Hematopoietic multipotent progenitor cell treated with erythropoietin and hydrocortisone succinate and interleukin-3 and kit ligand, for 6 days (in vitro differentiated cells): ENCODE data around the gene ANKRD23.
"Not testable (repeated sequence)": the region's sequence is repeated elsewhere in the genome, so short reads cannot be mapped to it uniquely, and the experiment has no call there.

ENCODE experiments used
- DNase-seq: peaks from one replicate; pipeline ENCODE4 v3.0.0-alpha.2; 2015

Gene ANKRD23

DNA sequence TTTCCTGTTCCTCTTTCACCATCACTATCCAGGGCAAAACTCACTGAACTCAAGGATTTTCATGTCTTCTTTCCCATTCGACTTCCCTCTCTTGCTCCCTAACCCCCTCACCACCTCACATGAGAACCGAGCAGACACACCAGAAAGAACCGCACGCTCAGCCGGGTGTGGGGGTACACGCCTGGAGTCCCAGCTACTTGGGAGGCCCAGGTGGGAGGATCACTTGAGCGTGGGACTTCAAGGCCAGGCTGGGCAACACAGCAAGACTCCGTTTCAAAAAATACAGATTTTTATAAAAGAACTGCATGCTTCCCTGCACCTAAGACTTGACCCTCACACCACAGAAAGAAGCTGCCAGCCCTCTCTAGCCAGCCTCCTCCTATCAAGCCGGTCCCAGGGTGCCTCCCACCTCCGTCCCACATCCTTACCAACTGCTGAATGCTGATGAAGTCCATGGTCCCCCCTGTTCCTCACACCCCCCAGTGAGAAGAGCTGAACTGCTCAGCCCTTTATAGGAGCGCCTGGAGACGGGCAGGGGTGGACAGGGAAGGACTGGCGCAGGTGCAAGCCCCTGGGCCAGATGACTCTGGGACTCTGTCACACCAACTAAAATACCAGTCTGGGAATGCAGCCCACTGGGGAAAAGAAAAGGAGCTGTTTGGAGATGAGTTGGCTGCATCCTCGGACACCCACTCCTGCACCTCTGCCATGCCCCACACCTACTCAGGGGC, at the start of gene ANKRD23:
Gene ANKRD23, minus strand, starts transcription at position 484 of the 731 bp plus-strand sequence. Its CDS starts 29 bp downstream, at position 455.
- DNase-seq, result no peak

DNA sequence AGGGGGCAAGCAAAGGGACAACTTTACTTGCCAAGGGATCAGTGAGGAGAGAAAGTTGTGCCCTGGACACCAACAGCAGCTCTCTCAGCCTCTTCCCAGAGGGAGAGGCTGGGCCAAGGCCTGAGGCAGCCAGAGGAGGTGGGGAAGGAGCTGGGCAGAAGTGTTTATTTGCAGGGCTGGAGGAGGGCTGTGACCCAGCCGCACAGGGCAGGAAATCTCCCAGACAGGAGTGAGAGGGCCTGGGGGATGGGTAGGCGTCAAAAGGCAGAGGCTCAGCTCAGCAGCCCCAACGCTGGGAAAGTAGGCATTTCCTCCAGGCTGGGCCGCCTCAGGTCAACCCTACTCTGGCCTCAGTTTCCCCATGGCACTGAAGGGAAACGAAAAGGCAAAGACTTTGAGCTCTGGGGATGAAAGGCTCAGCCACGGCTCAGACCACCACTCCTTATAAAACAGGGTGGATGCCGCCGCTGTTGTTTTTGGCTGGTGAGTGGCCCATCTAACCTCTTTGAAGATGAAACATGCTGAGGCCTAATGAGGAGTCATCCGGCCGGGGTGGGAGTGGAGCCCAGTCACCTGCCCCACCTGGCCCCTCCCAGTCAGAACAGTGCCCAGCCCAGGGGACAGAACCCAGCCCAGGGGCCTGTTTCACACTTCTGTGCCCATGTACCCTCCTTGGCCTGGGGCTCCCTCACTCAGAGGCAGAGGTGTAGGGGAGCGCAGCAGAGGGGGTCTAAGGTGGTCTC, 47.9 kb upstream of the ANKRD23 start:
- DNase-seq, result no peak

DNA sequence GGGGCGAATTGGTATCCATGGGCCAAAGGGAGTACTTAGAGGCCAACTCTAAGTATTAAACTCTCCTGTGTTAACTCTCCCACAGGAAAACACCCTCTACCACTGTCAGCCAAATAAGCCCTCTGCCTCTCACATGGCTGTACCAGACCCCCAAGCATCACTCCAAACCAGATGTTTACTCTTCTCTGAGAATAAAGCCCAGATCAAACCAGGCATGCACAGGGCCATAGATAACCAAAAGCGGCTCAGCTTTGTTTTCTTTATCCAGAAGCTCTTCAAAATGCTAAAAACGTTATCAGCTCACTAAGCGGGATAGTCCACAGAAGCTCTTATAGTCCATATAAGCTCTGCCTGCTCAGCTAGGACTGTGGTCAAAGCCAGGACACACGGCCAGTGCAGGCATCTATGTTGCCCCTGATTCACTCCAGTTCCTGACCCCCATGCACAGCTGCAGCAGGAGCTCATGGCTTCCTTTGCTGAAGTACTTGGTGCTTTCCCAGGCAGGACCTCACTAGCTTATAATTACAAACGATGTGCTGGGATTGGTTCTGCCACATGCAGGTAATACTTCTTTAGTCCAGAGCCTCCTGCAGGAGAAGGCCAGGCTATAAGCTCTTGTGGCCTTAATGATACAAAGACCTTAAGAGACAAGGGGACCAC, 47.0 kb upstream of the ANKRD23 start:
- no peak for DNase-seq

DNA sequence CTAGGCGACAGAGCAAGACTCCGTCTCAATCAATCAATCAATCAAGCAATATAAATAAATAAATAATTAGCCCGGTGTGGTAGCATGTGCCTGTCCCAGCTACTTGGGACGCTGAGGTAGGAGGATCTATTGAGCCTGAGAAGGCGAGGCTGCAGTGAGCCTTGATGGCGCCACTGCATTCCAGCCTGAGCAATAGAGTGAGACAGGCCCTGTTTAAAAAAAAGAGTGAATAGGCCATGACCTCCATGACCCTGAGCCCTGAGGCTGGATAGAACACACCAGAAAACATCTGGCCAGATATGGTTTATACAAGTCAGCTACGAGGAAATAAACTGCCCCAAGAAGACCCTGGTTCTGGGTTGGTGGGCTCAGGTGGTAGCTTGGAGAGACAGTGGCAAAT, 46.4 kb upstream of the ANKRD23 start:
- no peak for DNase-seq

DNA sequence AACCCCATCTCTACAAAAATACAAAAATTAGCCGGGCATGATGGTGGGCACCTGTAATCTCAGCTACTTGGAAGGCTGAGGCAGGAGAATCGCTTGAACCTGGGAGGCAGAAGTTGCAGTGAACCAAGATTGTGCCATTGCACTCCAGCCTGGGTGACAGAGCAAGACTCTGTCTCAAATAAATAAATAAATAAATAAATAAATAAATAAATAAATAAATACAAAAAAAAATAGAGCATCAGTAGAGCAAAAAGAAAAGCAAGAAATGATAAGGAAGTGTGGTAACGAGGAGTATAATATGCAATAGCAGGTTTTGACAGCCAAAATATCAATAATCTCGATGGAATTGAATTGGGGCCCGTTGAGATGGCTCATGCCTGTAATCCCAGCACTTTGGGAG, 45.7 kb upstream of the ANKRD23 start:
- not testable (repeated sequence) for DNase-seq

DNA sequence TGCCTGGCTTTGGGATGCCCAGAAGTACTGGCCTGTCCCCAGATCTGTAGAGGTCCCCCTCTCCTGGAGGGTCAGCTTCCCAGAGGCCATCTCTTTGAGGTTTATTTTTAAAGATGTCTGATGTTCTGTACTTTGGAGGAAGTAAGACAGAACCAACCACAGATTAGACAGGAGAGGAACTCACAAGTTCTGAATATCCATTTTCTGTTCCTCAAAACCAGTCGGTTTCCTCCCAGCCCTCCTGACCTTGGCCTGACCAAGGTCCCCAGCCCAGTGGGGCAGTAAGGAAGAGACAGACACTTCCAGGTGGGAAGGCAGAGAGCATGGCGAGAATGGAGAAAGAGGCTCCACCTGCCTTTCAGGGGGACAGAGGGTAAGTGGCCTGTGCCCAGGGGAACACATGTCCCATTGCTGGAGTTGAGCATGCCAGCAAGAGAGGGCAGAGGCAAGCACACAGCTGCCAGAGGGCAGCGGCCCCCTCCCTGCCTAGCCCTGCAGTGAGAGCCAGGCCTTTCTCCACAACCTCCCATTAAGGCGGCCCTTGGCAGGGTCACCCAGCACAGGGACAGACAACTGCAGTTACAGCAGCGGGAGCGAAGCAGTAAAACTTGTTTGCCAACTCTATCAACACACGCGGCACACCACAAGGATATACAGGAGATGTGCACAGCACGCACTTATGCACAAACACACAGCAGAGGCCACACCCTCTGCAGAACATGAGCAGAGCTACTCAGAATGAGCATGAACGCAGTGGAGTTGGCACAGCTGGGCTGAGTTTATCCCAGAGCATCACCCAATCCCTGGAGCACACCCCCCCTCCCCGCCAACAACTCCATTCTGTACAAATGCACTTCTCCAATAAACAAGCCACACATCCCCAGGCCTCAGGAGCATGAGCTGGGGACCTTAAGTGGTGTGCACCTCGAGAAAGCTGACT, 44.5 kb upstream of the ANKRD23 start:
- no peak for DNase-seq

DNA sequence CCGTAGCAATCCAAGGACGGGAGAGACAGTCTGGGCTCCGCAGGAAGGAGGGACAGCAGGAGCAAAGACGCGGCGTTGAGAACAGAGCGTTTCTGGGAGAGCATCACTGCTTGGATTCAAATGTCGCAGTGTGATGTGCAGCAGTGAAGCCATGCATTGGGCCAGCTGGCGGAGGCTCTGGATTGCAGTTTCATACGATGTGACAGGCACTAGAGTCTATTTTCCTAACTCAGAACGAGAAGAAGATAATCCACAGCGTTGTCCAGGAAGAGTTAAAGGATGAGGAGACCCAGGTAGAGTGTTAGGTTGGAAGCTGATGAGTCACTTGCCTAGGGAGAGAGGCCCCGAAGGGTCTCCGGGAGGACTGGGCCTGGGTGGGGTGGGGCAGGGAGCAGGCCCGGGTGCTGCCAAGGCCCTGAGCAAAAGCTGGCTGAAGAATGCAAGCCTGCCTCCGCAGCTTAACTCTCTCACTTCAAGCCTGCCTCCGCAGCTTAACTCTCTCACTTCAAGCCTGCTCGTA, 43.7 kb upstream of the ANKRD23 start:
- no peak for DNase-seq

DNA sequence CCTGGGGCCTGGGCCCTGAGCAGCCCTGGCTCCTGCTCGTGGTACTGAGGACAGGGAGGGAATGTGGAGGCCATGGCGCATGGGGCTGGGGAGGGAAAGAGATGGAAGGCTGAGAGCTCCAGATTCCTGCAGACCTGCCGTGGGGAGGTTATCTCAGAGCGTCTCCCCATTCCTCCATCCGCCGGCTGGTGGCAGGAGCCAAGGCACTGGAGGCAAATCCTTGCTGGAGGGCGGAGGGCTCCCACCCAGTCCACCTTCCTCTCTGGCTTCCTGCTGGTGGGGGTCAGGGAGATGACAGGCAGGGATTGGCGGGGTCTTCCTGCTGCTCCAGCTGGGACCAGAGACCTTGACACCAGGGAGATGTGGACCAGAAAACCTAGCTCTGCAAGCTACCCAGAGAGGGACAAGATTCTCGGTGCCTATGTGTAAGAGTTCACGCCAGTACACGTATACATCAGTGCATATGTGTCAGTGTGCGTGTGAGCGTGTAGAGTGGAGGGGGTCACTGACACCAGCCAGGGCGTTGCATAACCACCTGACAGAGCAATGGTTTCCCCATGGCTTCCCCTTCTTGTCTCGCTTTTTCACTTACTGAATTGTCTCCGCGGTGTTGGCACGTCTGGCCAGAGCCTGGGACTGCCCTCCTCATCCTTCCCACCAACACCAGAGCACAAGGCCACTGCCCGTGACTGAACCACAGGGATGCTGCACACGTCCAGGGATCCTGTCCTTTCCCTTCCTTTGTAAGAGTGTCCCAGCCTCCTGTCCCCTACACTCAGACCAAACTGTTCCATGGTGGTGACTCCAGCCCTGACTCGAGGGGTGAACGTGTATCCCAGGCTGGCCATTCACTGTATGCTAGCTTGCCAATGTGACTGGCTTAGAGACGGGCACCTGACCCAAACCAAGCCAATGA, 41.9 kb upstream of the ANKRD23 start:
- DNase-seq, result no peak

DNA sequence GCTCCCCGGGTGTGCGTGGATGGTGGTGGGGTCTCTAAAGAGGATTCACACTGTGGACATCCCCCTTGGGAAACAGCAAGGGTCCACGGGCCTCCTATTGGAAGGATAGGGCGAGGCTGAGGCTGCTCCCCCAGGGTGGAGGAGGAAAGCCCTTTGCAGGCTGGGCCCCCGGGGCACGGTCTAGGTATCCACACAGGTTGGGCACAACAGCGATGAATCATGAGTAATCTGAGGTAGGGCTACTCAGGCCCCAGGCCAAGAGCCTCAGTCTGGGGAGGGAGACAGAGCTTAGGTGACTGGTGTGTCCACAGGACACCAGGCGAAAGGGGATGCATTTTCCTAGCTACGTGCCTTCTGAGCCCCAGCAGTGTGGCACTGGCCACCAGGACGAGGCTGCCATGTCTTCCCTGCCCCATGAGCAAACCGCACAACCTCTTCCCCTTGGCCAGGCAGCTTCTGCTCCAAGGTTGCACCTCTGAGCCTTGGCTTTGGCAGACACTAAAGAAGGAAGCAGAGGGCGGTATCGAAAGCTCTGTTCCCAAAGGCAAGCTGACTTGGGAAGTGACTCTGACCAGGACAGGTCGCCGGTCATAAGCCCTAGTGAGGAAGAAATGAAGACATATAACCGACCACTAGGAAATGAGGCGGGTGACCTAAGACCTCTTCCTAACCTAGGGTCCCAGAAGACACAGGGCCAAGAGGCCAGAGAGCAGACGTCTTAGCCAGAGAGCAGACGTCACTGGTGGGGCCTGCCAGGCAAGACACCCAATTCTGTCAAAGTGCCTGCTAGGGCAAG, 40.7 kb upstream of the ANKRD23 start:
- no peak for DNase-seq

DNA sequence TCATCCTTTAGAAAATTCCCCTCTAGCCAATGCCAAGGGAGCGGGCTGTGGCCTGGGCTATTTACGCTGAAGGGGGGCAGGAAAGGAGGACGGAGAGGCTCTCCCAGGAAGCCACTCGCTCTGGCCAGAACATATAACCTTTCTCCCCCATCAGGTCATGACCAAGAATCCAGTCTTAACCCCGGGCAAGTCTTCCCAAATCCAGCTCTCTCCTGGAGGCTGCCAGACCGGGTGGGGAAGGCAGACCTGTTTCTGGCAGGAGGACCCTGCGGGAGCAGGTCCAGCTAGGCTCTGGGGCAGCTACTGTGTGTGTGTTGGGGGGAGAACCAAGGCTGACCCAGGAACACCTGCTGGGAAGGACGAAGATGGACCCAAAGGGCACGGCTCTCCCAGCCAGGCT, 39.5 kb upstream of the ANKRD23 start:
- no peak for DNase-seq

DNA sequence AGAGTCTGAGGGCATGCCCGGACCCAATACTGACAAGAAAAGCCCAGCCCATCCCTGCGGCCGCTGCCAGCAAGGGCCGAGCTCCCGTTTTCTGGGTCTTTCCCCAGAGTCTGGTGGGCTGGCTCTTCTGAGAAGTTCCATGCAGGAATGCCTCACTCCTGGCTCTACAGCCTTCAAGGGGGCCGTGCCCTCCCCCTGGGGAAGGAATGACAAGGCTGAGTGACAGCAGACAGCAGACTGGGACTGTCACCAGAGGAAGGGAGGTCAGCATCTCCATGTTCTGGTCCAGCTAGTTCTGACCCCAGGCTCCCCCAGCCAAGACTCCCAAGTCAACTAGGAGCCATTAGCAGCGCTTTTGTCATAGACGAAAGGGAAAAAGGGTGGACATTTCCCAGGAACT, 39.1 kb upstream of the ANKRD23 start:
- no peak for DNase-seq

DNA sequence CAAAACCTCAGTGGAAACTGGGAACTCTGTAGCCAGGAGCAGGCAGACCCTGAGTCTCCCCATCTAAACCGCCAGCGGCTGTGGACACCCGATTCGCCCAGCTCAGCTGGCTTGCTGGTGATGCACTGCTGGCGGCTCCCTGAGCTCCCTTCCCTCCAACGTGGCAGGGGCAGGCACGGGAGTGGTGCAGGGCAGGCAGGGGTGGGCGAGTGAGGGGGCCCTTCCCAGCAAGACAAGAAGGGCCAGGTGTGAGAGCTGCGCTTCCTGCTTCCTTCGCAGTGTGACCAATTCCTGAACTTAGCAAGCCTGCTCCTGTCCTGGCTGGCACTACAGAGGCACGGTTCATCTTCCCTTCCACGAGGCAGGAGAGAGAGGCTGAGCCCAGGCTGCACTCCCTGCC, 38.4 kb upstream of the ANKRD23 start:
- no peak for DNase-seq

DNA sequence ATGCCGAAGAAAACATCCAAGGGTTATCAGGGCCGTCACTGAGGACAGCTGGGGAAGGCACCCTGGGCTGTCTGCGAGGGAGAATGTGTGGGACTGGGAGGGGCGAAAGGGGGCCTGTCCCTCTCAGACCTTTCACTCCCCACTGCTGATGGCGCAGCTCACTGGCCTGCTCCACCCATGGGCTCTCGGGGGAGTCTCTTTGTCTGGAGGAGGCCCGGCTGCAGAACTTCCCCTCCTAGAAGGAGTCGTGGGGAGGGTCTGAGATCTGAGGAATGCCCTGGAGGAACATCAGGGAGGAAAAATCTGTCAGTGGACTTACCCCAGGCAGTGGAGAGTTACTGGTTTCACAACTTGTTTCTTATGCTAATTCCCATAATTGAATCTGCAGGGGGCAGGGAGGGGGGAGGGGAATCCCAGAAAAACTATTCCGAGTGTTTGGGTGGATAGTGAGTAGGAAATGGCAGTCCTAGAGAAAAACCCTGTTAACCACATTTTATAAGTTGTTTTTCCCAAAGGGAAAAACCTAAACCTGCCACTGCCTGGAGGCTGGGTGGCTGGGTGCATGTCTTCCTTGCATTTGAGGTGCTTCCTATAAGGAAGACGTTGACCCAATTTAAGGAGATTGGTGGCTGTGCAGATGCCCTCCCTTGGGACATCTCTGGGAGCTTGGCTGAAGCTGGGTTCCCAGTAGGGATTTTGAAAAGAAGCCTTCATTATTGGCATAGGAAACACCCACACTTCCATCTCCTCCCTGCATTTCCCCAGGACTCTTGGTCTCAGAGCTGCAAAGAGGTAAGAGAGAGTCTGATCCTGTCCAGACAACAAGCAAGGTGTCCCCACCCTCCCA, 37.8 kb upstream of the ANKRD23 start:
- DNase-seq, result no peak

DNA sequence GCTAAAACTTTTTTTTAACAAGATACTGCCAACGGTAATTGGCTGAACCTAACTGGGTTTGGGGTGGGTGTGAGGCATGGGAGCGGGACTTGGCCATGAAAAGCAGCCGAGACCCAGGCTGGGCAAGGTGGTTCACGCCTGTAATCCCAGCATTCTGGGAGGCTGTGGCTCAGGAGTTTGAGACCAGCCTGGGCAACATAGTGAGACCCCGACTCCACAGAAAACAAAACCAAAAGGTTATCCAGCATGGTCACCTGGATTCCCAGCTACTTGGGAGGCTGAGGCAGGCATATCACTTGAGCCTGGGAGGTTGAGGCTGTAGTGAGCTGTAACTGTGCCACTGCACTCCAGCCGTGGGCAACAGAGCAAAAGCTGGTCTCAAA, 37.1 kb upstream of the ANKRD23 start:
- no peak for DNase-seq

DNA sequence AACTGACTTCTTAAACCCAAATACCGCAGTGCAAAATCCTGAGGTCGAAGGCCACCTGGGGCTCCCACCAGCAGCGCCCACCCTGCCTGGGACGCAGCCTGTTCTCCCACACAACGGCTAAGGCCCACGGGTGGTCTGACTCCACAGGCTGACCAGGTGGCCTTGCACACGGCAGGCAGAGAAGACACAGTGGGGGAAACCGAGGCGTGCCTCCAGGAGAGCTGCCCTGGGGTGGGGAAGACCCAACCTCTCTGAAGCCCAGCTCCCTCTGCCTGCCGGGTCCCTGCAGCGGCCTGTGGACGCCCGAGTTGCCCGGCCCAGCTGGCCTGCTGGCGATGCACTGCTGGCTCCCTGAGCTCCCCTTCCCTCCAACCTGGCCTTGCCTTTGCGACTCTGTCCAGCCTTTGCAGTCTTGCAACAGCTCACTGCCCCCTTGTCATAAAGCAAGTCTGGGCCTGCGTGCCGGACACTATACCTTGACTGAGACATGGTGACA, 35.8 kb upstream of the ANKRD23 start:
- DNase-seq, result no peak

DNA sequence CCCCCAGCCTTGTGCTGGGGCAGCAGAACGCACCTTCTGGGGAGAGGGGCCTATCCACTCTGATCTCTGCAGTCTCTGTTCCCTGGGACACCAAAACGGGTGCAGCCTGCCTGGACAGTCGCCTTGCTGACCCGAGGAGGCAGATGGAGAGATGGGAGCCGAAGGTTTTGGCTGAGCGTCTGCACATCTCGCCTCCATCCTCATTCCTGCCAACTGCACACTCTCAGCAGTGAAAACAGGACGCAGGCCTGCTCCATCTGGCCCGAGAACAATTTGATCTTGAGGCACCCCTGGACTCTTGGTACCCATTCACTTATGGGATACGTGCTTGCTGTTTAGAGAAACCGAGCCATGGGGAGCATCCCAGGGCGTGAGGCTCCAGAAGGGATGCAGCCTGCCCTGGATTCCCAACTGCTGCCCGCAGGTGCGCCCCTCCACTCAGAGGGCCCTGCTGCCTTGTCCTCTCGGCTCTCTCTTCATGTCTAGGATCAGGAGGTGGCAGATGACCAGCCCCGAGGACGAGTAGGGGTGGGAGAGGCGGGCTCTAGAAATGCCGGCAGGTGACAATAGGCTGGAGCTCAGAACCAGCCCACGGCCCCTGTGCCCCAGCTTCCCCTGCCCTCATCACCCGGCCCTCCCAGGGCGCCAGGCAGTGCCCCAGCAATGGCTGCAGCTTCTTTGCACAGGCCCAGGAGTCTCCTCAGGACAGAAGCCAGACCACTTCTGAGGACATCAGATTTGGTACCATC, 35.1 kb upstream of the ANKRD23 start:
- no peak for DNase-seq

DNA sequence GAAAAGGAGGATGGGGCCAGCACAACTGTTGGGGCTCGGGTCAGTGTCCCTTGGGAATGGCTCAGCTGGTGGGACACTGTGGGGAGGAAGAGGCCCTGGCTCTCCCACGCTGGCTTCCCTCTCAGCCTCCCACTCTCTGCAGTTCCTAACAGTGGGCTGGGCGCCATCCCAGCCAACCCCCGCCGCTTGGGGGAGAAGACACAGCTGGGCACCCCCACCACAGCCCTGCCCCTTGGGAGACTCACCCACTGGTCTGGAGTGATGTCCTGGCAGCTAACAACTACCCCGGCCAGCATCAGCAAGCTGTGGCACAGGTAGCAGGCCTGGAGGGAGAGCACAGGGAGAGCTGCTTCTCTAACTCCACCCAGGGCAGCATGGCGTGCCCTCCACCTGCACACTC, 34.4 kb upstream of the ANKRD23 start:
- no peak for DNase-seq

DNA sequence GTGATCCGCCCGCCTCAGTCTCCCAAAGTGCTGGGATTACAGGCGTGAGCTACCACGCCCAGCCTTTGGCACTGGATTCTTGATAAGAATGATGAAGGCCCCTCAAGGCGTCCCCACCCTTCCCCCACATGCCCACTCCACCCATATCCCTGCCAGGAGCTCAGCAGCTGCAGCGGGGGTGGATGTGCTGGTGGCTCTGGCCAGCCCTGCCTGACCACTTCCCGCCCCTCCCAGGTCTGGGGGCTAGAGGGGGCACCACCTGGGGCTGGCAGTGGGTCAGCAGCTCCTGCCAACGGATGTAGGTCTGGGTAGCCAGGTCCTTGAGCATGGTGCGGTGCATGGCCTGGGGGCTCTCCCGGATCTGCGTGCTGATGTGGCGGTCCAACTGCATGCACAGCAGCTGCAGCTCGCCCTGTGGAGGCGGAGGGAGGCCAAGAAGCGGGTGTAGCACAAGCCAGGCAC, 33.8 kb upstream of the ANKRD23 start:
- peak; percentile 78 for DNase-seq

DNA sequence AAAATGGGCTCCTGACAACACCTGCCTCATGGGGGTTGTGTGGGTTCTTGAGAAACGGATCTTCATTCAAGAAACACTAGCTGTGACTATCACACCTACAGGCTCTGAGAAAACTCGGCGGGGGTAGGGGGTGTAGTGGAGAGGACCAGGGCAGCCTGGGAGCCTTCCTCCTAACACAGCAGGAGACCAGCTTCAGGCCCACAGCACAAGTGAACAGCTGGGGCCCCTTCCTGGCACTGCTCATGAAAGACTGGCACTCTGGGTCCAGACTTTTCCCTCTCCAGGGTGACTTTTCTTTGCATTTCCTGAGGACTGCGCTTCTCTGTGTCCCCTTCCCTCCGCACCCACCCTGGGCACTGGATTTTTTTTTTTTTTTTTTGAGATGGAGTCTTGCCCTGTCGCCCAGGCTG, 33.2 kb upstream of the ANKRD23 start:
- no peak for DNase-seq
